ENCODE results near the gene SUB1.

Gene SUB1

DNA sequence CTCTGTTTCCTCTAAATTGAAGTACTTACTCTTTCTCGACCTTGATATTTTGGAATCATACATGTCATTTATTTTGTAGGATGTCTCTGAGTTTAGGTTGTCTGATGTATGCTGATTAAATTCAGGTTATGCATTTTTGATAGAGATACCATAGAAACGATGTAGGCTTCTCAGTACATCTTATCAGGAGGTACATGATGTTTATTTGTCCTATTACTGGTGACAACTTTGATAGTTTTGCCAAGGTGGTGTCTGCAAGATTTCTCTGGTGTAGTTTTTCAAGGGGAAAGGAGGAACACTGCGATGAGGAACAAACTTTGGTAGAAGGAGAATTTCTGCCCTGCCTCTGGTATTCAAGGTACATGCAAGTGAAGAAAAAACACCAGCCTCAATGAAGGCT is 29.9 kb downstream of the SUB1 start:
- Histone ChIP-seq H3K36me3 (ENCODE audit: control insufficient read depth in 2 of 2, insufficient read depth in 1 of 2, low read length in 2 of 2) (no peaks in the 10 kb centered on the region; a peak in 1 of 3 replicates), H3K4me1 (ENCODE audit: control insufficient read depth, insufficient read depth, low read length) (no peaks in the 10 kb centered on the region), H3K9me3 (ENCODE audit: control insufficient read depth, insufficient read depth, low read depth, low read length) (no peaks in the 10 kb centered on the region), H3K27ac (ENCODE audit: extremely low read depth, low read depth, low read length) (no peak overlapping the region), H3K4me3 (ENCODE audit: low read depth, low read length) (no peak overlapping the region)
- TF ChIP-seq ZBTB17 (tag by site-specific recombination; IDR thresholded peaks at IDR 0.05) = no peak
- no peak for TF ChIP-seq ZNF776 (tag by site-specific recombination; IDR thresholded peaks at IDR 0.05; ENCODE audit: borderline replicate concordance)
- no peak for TF ChIP-seq ZNF549 (tag by site-specific recombination; IDR thresholded peaks at IDR 0.05)
- TF ChIP-seq, protein P1, sequence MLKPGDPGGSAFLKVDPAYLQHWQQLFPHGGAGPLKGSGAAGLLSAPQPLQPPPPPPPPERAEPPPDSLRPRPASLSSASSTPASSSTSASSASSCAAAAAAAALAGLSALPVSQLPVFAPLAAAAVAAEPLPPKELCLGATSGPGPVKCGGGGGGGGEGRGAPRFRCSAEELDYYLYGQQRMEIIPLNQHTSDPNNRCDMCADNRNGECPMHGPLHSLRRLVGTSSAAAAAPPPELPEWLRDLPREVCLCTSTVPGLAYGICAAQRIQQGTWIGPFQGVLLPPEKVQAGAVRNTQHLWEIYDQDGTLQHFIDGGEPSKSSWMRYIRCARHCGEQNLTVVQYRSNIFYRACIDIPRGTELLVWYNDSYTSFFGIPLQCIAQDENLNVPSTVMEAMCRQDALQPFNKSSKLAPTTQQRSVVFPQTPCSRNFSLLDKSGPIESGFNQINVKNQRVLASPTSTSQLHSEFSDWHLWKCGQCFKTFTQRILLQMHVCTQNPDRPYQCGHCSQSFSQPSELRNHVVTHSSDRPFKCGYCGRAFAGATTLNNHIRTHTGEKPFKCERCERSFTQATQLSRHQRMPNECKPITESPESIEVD (tag by site-specific recombination; IDR thresholded peaks at IDR 0.05) = no peak
- TF ChIP-seq SETDB1 (IDR thresholded peaks at IDR 0.05; ENCODE audit: insufficient read length, low read length) = no peak
- TF ChIP-seq ZEB2 (tag by site-specific recombination; IDR thresholded peaks at IDR 0.05) = no peak
- no peak for TF ChIP-seq ZNF707 (tag by site-specific recombination; IDR thresholded peaks at IDR 0.05)
- no peak for TF ChIP-seq SALL2 (tag by site-specific recombination; IDR thresholded peaks at IDR 0.05; ENCODE audit: borderline replicate concordance)
- no peak for TF ChIP-seq ZNF211 (tag by site-specific recombination; IDR thresholded peaks at IDR 0.05; ENCODE audit: low read depth)
- TF ChIP-seq, protein P2, sequence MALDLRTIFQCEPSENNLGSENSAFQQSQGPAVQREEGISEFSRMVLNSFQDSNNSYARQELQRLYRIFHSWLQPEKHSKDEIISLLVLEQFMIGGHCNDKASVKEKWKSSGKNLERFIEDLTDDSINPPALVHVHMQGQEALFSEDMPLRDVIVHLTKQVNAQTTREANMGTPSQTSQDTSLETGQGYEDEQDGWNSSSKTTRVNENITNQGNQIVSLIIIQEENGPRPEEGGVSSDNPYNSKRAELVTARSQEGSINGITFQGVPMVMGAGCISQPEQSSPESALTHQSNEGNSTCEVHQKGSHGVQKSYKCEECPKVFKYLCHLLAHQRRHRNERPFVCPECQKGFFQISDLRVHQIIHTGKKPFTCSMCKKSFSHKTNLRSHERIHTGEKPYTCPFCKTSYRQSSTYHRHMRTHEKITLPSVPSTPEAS (tag by site-specific recombination; IDR thresholded peaks at IDR 0.05) = no peak
- no peak for TF ChIP-seq ZNF112 (tag by site-specific recombination; IDR thresholded peaks at IDR 0.05)
- no peak for TF ChIP-seq ZNF23 (tag by site-specific recombination; IDR thresholded peaks at IDR 0.05; ENCODE audit: borderline replicate concordance)
- ChIA-PET CTCF (interaction anchor here (0.6 to 1.4 kb wide), 3 partner anchors 125 to 1033 kb away, joined by 3 to 6 read pairs (median 4); no protein-coding TSS in a partner anchor), POLR2A (no interaction called here)

DNA sequence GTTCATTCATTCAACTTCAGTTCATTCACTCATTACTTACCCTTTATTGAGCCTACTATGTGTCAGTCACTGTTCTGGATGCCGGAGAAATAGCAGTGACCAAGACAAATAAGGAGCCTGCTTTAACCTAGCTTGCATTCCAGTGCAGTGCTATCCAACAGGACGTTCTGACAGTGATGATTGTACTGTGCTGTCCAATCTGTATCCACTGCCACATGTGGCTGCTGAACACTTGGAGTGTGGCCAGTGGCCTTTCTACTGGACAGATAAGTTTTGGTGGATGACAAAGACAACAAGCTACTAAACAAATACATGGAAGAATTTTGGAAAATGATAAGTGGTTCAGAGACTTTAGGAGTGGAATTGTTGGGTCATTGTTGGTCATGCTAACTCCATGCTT is 33.6 kb downstream of the SUB1 start:
- Histone ChIP-seq H3K9me3 (ENCODE audit: control insufficient read depth, insufficient read depth, low read depth, low read length) (no peaks in the 10 kb centered on the region), H3K4me1 (ENCODE audit: control insufficient read depth, insufficient read depth, low read length) (no peaks in the 10 kb centered on the region), H3K36me3 (ENCODE audit: control insufficient read depth in 2 of 2, insufficient read depth in 1 of 2, low read length in 2 of 2) (no peaks in the 10 kb centered on the region), H3K4me3 (ENCODE audit: low read depth, low read length) (no peak overlapping the region), H3K27ac (ENCODE audit: extremely low read depth, low read depth, low read length) (no peak overlapping the region)
- ChIA-PET POLR2A (no interaction called here), CTCF (no interaction called here)
- TF ChIP-seq ZNF138 (tag by site-specific recombination; IDR thresholded peaks at IDR 0.05; ENCODE audit: borderline replicate concordance) = no peak
- no peak for TF ChIP-seq SP2 (tag by site-specific recombination; IDR thresholded peaks at IDR 0.05)
- no peak for TF ChIP-seq ZNF548 (tag by site-specific recombination; IDR thresholded peaks at IDR 0.05)
- no peak for TF ChIP-seq ZSCAN30 (tag by site-specific recombination; IDR thresholded peaks at IDR 0.05)
- no peak for TF ChIP-seq EGR2 (tag by site-specific recombination; IDR thresholded peaks at IDR 0.05; ENCODE audit: low read depth)
- TF ChIP-seq, protein P3, sequence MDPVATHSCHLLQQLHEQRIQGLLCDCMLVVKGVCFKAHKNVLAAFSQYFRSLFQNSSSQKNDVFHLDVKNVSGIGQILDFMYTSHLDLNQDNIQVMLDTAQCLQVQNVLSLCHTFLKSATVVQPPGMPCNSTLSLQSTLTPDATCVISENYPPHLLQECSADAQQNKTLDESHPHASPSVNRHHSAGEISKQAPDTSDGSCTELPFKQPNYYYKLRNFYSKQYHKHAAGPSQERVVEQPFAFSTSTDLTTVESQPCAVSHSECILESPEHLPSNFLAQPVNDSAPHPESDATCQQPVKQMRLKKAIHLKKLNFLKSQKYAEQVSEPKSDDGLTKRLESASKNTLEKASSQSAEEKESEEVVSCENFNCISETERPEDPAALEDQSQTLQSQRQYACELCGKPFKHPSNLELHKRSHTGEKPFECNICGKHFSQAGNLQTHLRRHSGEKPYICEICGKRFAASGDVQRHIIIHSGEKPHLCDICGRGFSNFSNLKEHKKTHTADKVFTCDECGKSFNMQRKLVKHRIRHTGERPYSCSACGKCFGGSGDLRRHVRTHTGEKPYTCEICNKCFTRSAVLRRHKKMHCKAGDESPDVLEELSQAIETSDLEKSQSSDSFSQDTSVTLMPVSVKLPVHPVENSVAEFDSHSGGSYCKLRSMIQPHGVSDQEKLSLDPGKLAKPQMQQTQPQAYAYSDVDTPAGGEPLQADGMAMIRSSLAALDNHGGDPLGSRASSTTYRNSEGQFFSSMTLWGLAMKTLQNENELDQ (tag by site-specific recombination; IDR thresholded peaks at IDR 0.05; ENCODE audit: low read depth) = no peak
- no peak for TF ChIP-seq ZNF776 (tag by site-specific recombination; IDR thresholded peaks at IDR 0.05; ENCODE audit: borderline replicate concordance)
- no peak for TF ChIP-seq SALL2 (tag by site-specific recombination; IDR thresholded peaks at IDR 0.05; ENCODE audit: borderline replicate concordance)
- no peak for TF ChIP-seq ZNF184 (tag by site-specific recombination; IDR thresholded peaks at IDR 0.05)
- TF ChIP-seq ZNF311 (tag by site-specific recombination; IDR thresholded peaks at IDR 0.05; ENCODE audit: borderline replicate concordance) = no peak
- no peak for TF ChIP-seq ZNF133 (tag by site-specific recombination; IDR thresholded peaks at IDR 0.05)
- TF ChIP-seq GLIS1 (tag by site-specific recombination; IDR thresholded peaks at IDR 0.05) = no peak
- TF ChIP-seq, protein P4, sequence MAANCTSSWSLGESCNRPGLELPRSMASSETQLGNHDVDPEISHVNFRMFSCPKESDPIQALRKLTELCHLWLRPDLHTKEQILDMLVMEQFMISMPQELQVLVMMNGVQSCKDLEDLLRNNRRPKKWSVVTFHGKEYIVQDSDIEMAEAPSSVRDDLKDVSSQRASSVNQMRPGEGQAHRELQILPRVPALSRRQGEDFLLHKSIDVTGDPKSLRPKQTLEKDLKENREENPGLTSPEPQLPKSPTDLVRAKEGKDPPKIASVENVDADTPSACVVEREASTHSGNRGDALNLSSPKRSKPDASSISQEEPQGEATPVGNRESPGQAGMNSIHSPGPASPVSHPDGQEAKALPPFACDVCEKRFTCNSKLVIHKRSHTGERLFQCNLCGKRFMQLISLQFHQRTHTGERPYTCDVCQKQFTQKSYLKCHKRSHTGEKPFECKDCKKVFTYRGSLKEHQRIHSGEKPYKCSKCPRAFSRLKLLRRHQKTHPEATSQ (tag by site-specific recombination; IDR thresholded peaks at IDR 0.05) = no peak
- no peak for TF ChIP-seq ZNF354C (tag by site-specific recombination; IDR thresholded peaks at IDR 0.05; ENCODE audit: borderline replicate concordance, low read depth)
- TF ChIP-seq, protein P5, sequence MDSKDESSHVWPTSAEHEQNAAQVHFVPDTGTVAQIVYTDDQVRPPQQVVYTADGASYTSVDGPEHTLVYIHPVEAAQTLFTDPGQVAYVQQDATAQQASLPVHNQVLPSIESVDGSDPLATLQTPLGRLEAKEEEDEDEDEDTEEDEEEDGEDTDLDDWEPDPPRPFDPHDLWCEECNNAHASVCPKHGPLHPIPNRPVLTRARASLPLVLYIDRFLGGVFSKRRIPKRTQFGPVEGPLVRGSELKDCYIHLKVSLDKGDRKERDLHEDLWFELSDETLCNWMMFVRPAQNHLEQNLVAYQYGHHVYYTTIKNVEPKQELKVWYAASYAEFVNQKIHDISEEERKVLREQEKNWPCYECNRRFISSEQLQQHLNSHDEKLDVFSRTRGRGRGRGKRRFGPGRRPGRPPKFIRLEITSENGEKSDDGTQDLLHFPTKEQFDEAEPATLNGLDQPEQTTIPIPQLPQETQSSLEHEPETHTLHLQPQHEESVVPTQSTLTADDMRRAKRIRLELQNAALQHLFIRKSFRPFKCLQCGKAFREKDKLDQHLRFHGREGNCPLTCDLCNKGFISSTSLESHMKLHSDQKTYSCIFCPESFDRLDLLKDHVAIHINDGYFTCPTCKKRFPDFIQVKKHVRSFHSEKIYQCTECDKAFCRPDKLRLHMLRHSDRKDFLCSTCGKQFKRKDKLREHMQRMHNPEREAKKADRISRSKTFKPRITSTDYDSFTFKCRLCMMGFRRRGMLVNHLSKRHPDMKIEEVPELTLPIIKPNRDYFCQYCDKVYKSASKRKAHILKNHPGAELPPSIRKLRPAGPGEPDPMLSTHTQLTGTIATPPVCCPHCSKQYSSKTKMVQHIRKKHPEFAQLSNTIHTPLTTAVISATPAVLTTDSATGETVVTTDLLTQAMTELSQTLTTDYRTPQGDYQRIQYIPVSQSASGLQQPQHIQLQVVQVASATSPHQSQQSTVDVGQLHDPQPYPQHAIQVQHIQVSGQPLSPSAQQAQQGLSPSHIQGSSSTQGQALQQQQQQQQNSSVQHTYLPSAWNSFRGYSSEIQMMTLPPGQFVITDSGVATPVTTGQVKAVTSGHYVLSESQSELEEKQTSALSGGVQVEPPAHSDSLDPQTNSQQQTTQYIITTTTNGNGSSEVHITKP (tag by site-specific recombination; IDR thresholded peaks at IDR 0.05) = no peak
- no peak for TF ChIP-seq ZNF132 (tag by site-specific recombination; IDR thresholded peaks at IDR 0.05; ENCODE audit: borderline replicate concordance)
